NCI-H446 treated with DMSO at 0.1 percent for 48 hours (cell line): ENCODE measurements around the gene CKAP4.

Source experiments
- DNase-seq: peaks from one replicate; lab custom pipeline; 2025; lab: John Stamatoyannopoulos, UW

The CKAP4 gene

GRCh38 chr12:106194351-106194750 lies 53.5 kb downstream of the CKAP4 start:
- no peak for DNase-seq

- DNase-seq: no peak
Measured at GRCh38 chr12:106193394-106194215, 54.2 kb downstream of the CKAP4 start.

GRCh38 chr12:106192659-106193393 lies 55.0 kb downstream of the CKAP4 start:
- no peak for DNase-seq

- no peak for DNase-seq
Measured at GRCh38 chr12:106190581-106190980, 57.2 kb downstream of the CKAP4 start.

- no peak for DNase-seq
Measured at GRCh38 chr12:106189341-106189740, 58.5 kb downstream of the CKAP4 start.

- DNase-seq: no peak
Measured at GRCh38 chr12:106188256-106188655, 59.6 kb downstream of the CKAP4 start.
